ENCODE measurements around the gene CACNA1B.

Gene CACNA1B

DNA sequence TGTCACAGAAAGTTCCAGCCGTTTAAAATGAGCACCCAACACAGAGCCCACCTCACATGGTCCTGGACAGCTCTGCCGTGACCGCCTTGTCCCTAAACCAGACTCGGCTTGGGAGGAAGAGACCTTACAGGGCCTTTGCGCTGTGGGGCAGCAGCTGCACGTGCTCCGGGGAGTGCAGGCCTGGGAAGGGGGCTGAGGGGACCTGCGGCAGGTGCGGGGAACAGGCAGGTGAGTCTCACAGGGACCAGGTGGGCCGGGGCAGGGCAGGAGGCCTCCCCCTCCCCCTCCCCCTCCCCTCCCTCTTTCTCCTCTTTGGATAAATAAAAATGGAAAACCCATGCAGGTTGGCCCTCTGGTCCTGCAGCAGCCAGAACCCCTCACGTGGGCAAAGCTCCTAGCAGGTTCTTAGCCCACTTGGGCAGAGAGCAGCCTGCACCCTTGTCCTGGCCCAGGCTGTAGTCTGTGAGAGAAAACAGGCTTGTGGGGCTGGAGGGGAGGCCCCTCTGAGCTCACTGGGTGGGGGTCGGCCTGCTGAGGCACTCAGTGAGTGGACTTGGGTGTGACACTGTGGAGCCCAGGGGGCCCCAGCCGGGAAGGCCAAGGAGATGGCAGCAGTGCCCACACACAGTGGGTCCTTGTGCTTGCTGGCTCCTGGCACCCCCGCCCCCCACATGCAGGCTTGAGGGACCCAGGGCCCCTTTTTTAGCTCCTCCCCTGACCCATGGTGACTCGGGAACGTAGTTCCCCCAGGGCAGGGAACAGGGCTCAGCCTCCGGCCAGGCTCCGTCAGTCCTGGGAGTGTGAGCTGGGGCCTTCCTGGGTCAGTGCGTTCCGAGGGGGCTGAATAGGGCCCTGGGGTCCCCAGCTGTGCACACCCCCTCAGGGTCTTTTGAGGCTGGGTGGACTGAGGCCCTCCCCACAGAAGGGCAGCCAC lies 40.0 kb upstream of the CACNA1B start:
- no peak for TF ChIP-seq POLR2A (IDR thresholded peaks at IDR 0.05; ENCODE audit: low read depth, low read length)
- FAIRE-seq: no peak
- DNase-seq (ENCODE audit: insufficient read length, low spot score): no peak

DNA sequence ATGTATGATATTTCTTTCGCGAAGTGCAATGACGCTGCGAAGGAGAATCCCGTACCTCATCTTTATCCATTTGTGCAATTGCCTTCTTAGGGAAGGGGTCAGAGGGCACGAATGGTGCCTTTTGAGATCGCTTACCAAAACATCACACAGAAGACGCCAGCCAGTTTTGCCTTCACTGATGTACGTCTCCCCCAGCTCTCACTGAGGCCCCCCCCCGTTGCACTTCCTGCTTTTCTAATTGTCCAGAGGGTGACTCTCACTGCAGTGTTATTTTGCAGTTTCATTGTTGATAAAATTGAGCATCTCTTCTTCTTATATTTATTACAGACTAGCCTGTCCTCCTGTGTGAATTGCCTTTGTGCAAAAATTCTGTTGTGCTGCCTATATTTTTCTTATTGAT lies 39.0 kb upstream of the CACNA1B start:
- DNase-seq (ENCODE audit: insufficient read length, low spot score): no peak
- no peak for TF ChIP-seq POLR2A (IDR thresholded peaks at IDR 0.05; ENCODE audit: low read depth, low read length)
- no peak for FAIRE-seq

DNA sequence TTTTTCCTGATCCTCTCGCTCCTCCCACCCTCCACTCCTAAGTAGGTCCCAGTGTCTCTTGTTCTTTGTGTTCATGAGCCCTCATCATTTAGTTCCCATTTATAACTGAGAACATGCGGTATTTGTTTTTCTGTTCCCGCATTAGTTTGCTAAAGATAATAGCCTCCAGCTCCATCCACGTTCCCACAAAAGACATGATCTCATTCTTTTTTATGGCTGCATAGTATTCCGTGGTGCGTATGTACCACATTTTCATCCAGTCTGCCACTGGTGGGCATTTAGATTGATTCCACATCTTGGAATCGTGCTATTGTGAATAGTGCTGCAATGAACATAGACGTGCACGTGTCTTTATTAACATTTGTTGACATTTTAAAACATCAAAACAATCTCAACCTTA lies 34.2 kb upstream of the CACNA1B start:
- no peak for FAIRE-seq
- TF ChIP-seq POLR2A (IDR thresholded peaks at IDR 0.05; ENCODE audit: low read depth, low read length): no peak

DNA sequence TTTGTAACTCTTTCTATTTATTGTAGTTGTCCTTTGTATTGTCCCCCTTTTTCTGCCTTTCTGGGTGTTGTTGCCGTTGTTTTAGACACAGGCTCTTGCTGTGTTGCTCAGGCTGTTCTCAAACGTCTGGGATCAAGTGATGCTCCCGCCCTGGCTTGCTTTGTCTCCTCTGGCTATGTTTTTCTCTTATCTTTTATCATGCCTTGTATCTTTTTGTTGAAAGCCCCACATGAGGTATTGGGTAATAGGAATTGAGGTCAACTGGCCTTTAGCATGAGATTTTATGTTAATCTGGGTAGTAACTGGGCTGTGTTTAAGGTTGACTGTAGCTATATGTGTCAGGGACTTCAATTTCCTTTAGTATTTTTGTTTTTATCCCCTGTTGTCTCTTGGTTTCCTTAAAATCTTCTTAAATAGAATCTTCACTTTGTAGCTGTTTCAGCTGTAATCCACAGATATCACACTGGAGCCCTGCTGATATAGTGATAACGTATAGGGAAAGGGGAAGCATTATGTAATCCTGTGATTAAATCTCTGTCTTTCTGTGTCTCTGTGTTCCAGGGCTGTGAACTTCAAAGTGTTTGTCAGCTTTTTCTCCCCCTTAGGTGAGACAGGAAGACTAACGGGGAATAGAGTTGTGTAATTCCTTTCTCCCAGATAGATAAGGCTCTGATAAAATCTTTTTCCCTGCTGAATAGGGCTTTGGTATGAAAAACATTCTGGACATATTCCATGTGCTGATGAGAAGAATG lies 25.9 kb upstream of the CACNA1B start:
- FAIRE-seq: no peak
- TF ChIP-seq POLR2A (IDR thresholded peaks at IDR 0.05; ENCODE audit: low read depth, low read length): no peak

More for the DNA sequence above, 34.2 kb upstream of the CACNA1B start:
- DNase-seq (ENCODE audit: insufficient read length, low spot score): no peak

DNA sequence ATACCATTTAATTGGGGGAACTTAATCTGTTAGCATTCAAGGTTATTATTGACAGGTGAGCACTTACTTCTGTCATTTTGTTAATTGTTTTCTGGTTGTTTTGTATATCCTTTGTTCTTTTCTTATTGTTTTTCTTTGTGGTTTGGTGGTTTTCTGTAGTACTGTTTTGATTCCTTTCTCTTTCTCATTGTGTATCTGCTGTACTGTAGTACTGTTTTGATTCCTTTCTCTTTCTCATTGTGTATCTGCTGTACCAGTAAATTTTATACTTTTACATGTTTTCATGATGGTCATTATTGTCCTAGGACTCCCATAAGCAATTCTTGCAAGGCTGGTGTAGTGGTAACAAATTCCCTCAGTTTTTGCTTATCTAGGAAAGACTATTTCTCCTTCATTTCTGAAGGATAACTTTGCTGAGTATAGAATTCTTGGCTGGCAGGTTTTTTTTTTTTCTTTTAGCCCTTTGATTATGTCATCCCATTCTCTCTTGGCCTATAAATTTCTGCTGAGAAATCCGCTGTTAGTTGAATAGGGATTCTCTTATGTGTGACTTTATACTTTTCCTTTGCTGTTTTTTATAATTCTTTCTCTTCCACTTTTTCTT lies 24.1 kb upstream of the CACNA1B start:
- TF ChIP-seq POLR2A (IDR thresholded peaks at IDR 0.05; ENCODE audit: low read depth, low read length): no peak
- DNase-seq (ENCODE audit: insufficient read length, low spot score): no peak
- FAIRE-seq: no peak

More for the DNA sequence above, 25.9 kb upstream of the CACNA1B start:
- DNase-seq (ENCODE audit: insufficient read length, low spot score): no peak

DNA sequence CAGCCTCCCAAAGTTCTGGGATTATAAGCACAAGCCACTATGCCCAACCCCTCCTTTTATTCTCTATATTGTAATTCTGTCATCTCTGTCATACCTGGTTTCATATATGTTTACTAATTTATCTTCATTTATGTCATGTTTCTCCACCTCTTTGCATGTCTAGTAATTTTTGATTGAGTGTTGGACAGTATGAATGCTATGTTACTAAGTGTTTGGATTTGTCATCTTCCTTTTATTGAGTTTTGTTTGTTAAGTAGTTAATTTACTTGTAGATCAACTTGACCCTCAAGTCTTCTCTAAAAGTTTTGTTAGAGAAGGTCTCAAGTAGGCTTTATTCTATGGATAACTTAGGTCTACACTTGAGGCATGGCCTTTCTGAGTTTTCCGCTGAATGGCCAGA lies 17.2 kb upstream of the CACNA1B start:
- FAIRE-seq (no peak), DNase-seq (ENCODE audit: insufficient read length, low spot score) (no peak)
- TF ChIP-seq POLR2A (IDR thresholded peaks at IDR 0.05; ENCODE audit: low read depth, low read length): no peak

DNA sequence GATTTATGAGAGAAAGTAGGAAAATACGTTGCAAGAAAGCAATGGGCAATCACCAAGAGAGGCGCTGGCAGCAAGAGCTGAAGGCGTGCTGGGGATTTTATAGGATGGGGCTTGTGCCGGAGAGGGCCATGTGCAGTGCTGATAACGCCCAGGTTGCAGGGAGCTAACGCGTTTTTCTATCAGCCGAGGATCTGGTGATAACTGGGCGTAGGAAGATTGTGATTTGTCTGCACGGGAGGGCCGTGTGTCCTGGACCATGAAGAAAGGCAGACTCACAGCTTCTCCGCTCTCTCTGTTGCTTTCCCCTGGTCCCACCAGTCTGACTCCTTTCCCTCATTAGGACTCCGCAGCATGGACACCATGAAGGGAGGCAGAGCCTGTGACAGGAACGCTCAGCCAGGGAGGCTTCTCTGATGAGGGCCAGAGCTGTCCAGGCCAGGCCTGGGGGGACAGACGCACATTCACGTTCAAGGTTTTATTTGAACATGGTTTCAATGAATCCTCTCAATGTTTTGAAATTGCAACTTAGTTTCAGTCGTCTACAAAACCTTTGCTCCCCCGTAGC lies 11.9 kb upstream of the CACNA1B start:
- TF ChIP-seq POLR2A (IDR thresholded peaks at IDR 0.05; ENCODE audit: low read depth, low read length): no peak
- DNase-seq (ENCODE audit: insufficient read length, low spot score) (no peak), FAIRE-seq (no peak)

DNA sequence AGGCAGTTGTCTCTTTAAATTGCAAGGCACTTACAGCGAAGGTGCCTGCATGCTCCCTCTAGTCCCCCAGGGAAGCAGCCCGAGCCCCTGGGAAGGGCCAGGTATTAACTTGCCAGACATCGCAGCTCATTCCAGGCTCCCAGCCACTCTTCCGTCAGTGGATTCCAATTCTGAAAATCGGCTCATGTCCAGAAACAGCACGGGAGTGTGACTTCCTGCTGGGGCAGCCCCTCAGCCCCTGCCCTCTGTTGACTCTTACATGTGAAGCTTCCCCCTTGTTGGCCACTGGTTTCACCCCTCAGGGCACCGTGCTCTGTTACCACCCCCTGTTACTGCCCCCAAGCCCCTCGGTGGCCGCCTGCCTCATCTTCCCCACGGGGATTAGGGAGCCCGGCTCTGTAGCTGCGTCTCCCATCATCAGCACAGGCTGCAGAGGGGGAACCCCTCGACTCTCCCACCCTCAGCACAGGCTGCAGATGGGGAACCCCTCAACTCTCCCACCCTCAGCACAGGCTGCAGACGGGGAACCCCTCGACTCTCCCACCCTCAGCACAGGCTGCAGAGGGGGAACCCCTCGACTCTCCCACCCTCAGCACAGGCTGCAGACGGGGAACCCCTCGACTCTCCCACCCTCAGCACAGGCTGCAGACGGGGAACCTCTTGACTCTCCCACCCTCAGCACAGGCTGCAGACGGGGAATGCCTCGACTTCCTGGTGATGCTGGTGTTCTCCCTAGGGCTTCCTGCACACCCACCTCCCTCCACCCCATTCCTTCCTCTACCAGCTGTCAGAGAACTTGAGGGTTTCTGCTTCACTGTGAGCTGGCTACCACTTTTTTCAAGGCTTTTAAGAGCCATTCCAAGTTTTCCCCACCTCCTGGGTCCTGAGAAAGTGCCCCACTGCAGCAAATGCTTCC lies 11.1 kb upstream of the CACNA1B start:
- no peak for FAIRE-seq
- no peak for TF ChIP-seq POLR2A (IDR thresholded peaks at IDR 0.05; ENCODE audit: low read depth, low read length)
- DNase-seq (ENCODE audit: insufficient read length, low spot score): no peak

DNA sequence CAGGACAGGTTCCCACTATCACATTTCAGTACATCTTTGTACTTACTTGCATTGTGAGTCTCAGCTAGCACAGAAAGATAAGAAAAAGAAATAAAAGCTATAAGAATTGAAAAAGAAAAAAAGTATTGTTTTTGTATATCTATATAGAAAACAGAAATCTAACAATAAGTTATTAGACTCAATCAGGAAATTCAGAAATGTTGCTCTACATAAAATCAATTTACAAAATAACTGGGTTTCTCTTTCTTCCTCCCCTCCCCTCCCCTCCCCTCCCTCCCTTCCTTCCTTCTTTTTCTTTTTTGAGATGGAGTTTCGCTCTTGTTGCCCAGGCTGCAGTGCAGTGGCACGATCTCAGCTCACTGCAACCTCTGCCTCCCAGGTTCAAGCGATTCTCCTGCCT lies 7.2 kb upstream of the CACNA1B start:
- FAIRE-seq (no peak), DNase-seq (ENCODE audit: insufficient read length, low spot score) (no peak)
- no peak for TF ChIP-seq POLR2A (IDR thresholded peaks at IDR 0.05; ENCODE audit: low read depth, low read length)

DNA sequence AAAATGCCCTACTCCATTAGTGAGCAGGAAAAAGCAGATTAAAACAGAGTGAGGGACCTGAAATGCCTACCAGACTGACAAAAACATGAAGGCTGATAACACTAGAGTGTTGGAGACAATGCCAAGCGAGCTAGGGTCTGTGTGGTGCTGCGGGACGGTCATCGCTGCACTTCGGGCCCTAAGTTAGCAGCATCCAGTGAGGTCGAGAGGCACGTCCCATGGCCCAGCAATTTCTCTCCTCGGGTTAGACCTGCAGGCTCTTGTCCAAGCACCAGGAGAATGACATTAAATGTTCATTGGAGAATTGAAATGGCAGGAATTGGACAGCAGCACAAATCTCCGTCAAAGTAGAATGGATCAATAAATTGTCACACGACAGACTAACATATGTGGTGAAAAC lies 5.3 kb upstream of the CACNA1B start:
- TF ChIP-seq POLR2A (IDR thresholded peaks at IDR 0.05; ENCODE audit: low read depth, low read length): no peak
- FAIRE-seq (no peak), DNase-seq (ENCODE audit: insufficient read length, low spot score) (no peak)

DNA sequence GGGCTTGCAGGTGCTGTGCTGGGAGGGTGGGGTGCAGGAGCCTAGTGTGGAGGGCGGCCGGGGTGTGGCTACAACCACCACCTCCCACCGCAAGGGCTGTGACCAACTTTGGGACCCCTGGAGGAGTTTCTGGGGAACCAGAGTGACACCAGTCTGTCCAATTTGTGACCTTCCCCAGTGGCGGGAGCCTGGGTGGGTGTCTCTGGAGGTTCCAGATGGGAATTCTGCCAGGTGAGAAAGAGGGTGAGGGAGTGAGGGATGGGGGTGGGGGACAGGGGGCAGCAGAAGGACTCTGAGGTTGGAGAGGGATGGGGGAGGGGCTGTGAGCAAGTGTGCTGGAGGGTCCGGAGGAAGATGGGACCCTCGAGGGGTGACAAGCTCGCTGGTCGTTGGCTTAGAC lies 4.2 kb upstream of the CACNA1B start:
- FAIRE-seq (no peak), DNase-seq (ENCODE audit: insufficient read length, low spot score) (no peak)
- no peak for TF ChIP-seq POLR2A (IDR thresholded peaks at IDR 0.05; ENCODE audit: low read depth, low read length)

DNA sequence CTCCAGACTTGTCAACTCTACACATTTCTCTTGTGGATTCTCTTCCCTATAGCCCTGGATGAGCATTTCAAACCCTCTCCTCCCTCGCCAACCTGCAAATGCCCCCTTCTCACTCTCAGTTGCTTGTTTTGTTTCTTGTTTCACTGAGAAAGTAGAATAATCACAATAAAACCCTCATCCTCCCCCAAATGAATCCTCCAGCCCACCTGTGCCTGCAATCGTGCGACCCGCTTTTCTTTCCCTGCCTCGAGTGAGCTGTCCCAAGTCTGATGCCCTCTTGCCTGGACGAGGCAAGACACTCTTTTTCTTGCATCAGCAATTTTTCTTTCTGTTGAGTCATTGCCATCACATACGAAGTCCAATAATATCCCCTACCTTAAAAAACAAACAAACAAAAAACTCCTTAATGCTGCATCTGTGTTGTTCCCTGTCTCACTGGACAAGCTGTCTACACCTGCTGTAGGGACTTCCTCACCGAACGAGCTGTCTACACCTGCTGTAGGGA lies 3.7 kb upstream of the CACNA1B start:
- FAIRE-seq: no peak
- TF ChIP-seq POLR2A (IDR thresholded peaks at IDR 0.05; ENCODE audit: low read depth, low read length): no peak
- DNase-seq (ENCODE audit: insufficient read length, low spot score): no peak

DNA sequence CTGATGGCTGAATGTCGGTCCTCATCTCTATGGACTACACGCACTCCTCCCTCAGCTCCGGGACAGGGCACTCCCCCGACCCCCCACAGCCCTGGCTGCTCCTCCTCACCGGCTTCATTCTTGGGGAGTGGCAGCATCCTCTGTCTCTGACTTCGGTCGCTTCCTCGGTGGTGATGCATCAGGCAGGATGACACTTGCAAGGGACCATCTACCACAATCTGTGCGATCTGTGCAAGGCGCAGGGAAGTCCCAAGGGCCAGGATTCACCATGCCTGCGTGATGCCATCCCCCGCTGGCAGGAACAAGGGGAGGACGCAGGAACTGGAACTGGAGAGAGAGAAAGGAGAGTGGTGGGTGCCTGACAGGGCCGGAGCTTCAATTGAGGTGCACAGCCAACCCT lies 2.2 kb upstream of the CACNA1B start:
- no peak for FAIRE-seq
- DNase-seq (ENCODE audit: insufficient read length, low spot score): no peak
- no peak for TF ChIP-seq POLR2A (IDR thresholded peaks at IDR 0.05; ENCODE audit: low read depth, low read length)
